Erythroblast (primary cell): Measurements from ENCODE around the gene CCP110.

Experiments used
- GATA1 ChIP-seq: IDR thresholded peaks from 2 replicates; pipeline ENCODE4 v1.6.1; 2011; ENCODE audit warnings: low read depth, mild to moderate bottlenecking, control low read depth, low read length, moderate library complexity
- POLR2A ChIP-seq: IDR thresholded peaks from 2 replicates; pipeline ENCODE4 v1.6.1; 2011; ENCODE audit warnings: mild to moderate bottlenecking, low read length

GRCh38 chr16:19484096-19484495, 39.6 kb upstream of the CCP110 start:
- TF ChIP-seq POLR2A (no peak), GATA1 (no peak)
